GM12878 (cell line): ENCODE data around the gene BBLN. TPM values are rescaled to one million over a fixed set of nuclear protein-coding genes. Genes with fewer than 3 reads are reported as not detected.

Experiments
- ATAC-seq: fragments of 200-7000 bp; cut with Tn5 transposase; 3 replicates; pipeline ENCODE4 v1.9.1; 2020; ENCODE audit warnings: mild to moderate bottlenecking, moderate library complexity
- BruUV-seq: library from RNA; stranded (reverse); fragments of 400-500 nt; replicated peaks from 2 replicates; lab custom pipeline; 2021; lab: Mats Ljungman, UMichigan
- CTCF ChIA-PET: fragments of 300-600 bp; sonication (Branson Sonifier 250); formaldehyde crosslinking; extraction: SDS; loops from one replicate; lab custom pipeline; 2021; ENCODE audit warnings: inconsistent platforms; lab: Yijun Ruan, JAX
- POLR2A ChIA-PET: fragments of 350-600 bp; formaldehyde crosslinking; extraction: SDS; loops from one replicate; lab custom pipeline; 2021; ENCODE audit warnings: inconsistent platforms; lab: Charles Lee
- RAD21 ChIA-PET: fragments of 300-600 bp; sonication (Branson Sonifier 250); formaldehyde crosslinking; loops from one replicate; lab custom pipeline; 2023; ENCODE audit warnings: antibody characterized with exemption; ENCODE audit not compliant: unreplicated experiment; lab: Charles Lee
- SMC1A ChIA-PET: fragments of 300-600 bp; sonication (Branson Sonifier 250); formaldehyde crosslinking; loops from one replicate; lab custom pipeline; 2023; ENCODE audit not compliant: unreplicated experiment, uncharacterized antibody; lab: Charles Lee
- DNase-seq: peaks from one replicate; pipeline ENCODE4 v3.0.0-alpha.2; 2011; ENCODE audit warnings: low read depth, low spot score
- FAIRE-seq: peaks from 3 replicates; lab custom pipeline; 2011; peaks lifted over from hg19 to GRCh38; lab: Jason Lieb, UNC
- H2AFZ ChIP-seq: 2 replicates; pipeline ENCODE4 v1.6.0; 2011; ENCODE audit warnings: low read depth, low read length, control low read depth; ENCODE audit not compliant: control insufficient read depth
- H3K27ac ChIP-seq: 2 replicates; pipeline ENCODE4 v1.5.1; 2011; ENCODE audit warnings: control low read depth; ENCODE audit not compliant: control insufficient read depth, insufficient read depth
- H3K27me3 ChIP-seq, 2 experiments: replicated peaks in 1 of 2; 2 replicates each; pipeline versions ENCODE4 v1.6.0 to v1.6.1; 2011; ENCODE audit warnings: low read length in 1 of 2; ENCODE audit not compliant: control insufficient read depth in 2 of 2, insufficient read depth in 2 of 2
- H3K36me3 ChIP-seq, 2 experiments: 2 replicates each; pipeline ENCODE4 v1.5.1; 2011; ENCODE audit warnings: low read length in 1 of 2; ENCODE audit not compliant: control insufficient read depth in 2 of 2, insufficient read depth in 2 of 2
- H3K4me1 ChIP-seq: 2 replicates; pipeline ENCODE4 v1.6.1; 2011; ENCODE audit warnings: mild to moderate bottlenecking, low read length, moderate library complexity, mixed read lengths; ENCODE audit not compliant: control insufficient read depth, insufficient read depth
- H3K4me2 ChIP-seq: 2 replicates; pipeline ENCODE4 v1.6.0; 2011; ENCODE audit warnings: control low read depth; ENCODE audit not compliant: control insufficient read depth, insufficient read depth
- H3K4me3 ChIP-seq: fragments of 200-600 bp; sonication (generic); 2 replicates; pipeline ENCODE4 v1.5.1; 2016
- H3K79me2 ChIP-seq: 2 replicates; pipeline ENCODE4 v1.6.0; 2011; ENCODE audit warnings: low read length; ENCODE audit not compliant: control insufficient read depth, insufficient read depth
- H3K9ac ChIP-seq: 2 replicates; pipeline ENCODE4 v1.8.0; 2011; ENCODE audit warnings: low read length, control low read depth, mixed read lengths; ENCODE audit not compliant: control insufficient read depth, insufficient read depth
- H3K9me3 ChIP-seq: replicated peaks from 3 replicates; pipeline ENCODE4 v1.5.1; 2011; ENCODE audit warnings: mild to moderate bottlenecking, low read length; ENCODE audit not compliant: control insufficient read depth, insufficient read depth
- H4K20me1 ChIP-seq: 2 replicates; pipeline ENCODE4 v1.6.0; 2011; ENCODE audit not compliant: control insufficient read depth, insufficient read depth
- EGR1 ChIP-seq, 2 experiments: IDR thresholded peaks; 1 replicate in 1 of 2; 2 replicates in 1 of 2; pipeline ENCODE4 v1.6.1; 2011 to 2012; ENCODE audit warnings: low read depth in 2 of 2, low read length in 2 of 2, borderline replicate concordance in 1 of 2, mild to moderate bottlenecking in 1 of 2, moderate library complexity in 1 of 2
- GABPA ChIP-seq: IDR thresholded peaks from 2 replicates; pipeline ENCODE4 v1.6.1; 2014; ENCODE audit warnings: antibody characterized with exemption, low read depth, mild to moderate bottlenecking, inconsistent platforms
- IRF5 ChIP-seq: fragments of 450-650 bp; IDR thresholded peaks from 2 replicates; pipeline ENCODE4 v1.6.1; 2017; ENCODE audit warnings: borderline replicate concordance
- LARP7 ChIP-seq: fragments of 450-650 bp; IDR thresholded peaks from 2 replicates; pipeline ENCODE4 v1.6.1; 2017; ENCODE audit warnings: mild to moderate bottlenecking
- MYB ChIP-seq: fragments of 150-350 bp; IDR thresholded peaks from 2 replicates; pipeline ENCODE4 v1.6.1; 2014; ENCODE audit warnings: mild to moderate bottlenecking, low read depth, low read length, borderline replicate concordance
- RCOR1 ChIP-seq: conservative IDR thresholded peaks from 2 replicates; pipeline ENCODE4 v1.6.1; 2012; ENCODE audit warnings: low read depth, low read length, improper control_type of control experiment
- SIX5 ChIP-seq: IDR thresholded peaks from 2 replicates; pipeline ENCODE4 v1.6.1; 2011; ENCODE audit warnings: mild to moderate bottlenecking, low read depth, low read length, moderate library complexity; ENCODE audit not compliant: severe bottlenecking
- SREBF1 ChIP-seq: IDR thresholded peaks from 2 replicates; pipeline ENCODE4 v1.6.1; 2012; ENCODE audit warnings: mild to moderate bottlenecking, low read length
- SUPT20H ChIP-seq: IDR thresholded peaks from 2 replicates; pipeline ENCODE4 v1.6.1; 2011; ENCODE audit warnings: low read depth, mild to moderate bottlenecking, low read length, moderate library complexity, borderline replicate concordance; ENCODE audit not compliant: control insufficient read depth
- TBL1XR1 ChIP-seq: IDR thresholded peaks from 2 replicates; pipeline ENCODE4 v1.6.1; 2012; ENCODE audit warnings: low read depth, low read length, improper control_type of control experiment
- TCF12 ChIP-seq: IDR thresholded peaks from 2 replicates; pipeline ENCODE4 v1.6.1; 2011; ENCODE audit warnings: low read depth, mild to moderate bottlenecking, low read length
- WGBS: methylation state at CpG from one replicate; pipeline ENCODE4 v1.1.6; 2016; ENCODE audit warnings: low lambda C conversion rate; ENCODE audit not compliant: insufficient replicate concordance, insufficient coverage; ENCODE audit errors: missing lambda C conversion rate; 5-methylcytosine and 5-hydroxymethylcytosine counted together
- in situ Hi-C: fragments of 300-500 bp; cut with MboI; formaldehyde crosslinking; loops from 9 replicates; pipeline ENCODE4 v1.14.3; 2018; ENCODE audit warnings: mixed read lengths
- intact Hi-C: fragments of 100-400 bp; cut with micrococcal nuclease; formaldehyde crosslinking; loops from one replicate; pipeline ENCODE4 v1.14.2; 2022; ENCODE audit not compliant: unreplicated experiment
- polyA plus RNA-seq, 11 experiments: library from polyadenylated mRNA; depleted of rRNA in 4 of 11; unstranded in 6 of 11; stranded (reverse) in 5 of 11; fragments of >200 nt; fragmentation: Nextera tagmentation in 4 of 11; fragmentation: Illumina TruSeq in 1 of 11; extraction: Ambion mirVana in 4 of 11; extraction: Trizol in 1 of 11; gene quantifications; 1 replicate in 1 of 11; 2 replicates in 10 of 11; pipeline versions ENCODE4 v1.2.1 to v1.2.3, GENCODE V29; 2011 to 2016; ENCODE audit warnings: inconsistent platforms in 2 of 11, missing spikeins in 2 of 11, low read depth in 1 of 11
- total RNA-seq, 4 experiments: library from RNA; depleted of rRNA in 3 of 4; stranded (reverse); fragments of >200 nt in 3 of 4; fragmentation: Illumina TruSeq in 1 of 4; extraction: Trizol in 1 of 4; gene quantifications; 2 replicates each; pipeline versions ENCODE4 v1.2.1 to v1.2.3, GENCODE V29; 2013 to 2021

The BBLN gene
- total and polyA plus RNA-seq, 10 of the 15 experiments (the other 5 are each of a cell fraction or from before 2014, with no cell fraction given), result 3.8 to 194 (median 66.2) TPM

- DNase-seq, result no peak
- Histone ChIP-seq H3K4me2 (0 out of 2 replicates have a peak overlapping the region, but pooled peaks have one; percentile 28), H4K20me1 (no peaks in the 10 kb centered on the region), H3K27ac (no peak overlapping the region), H3K27me3 (peaks cover 9 to 14% of the 10 kb centered on the region in 2 experiments; a peak in 3 of 4 replicates), H2AFZ (peak overlapping the region; percentile 79), H3K36me3 (no peaks in the 10 kb centered on the region), H3K9ac (no peak overlapping the region), H3K4me3 (no peak overlapping the region), H3K79me2 (no peaks in the 10 kb centered on the region), H3K4me1 (peaks cover 7% of the 10 kb centered on the region; the same call in 1 of the 2 replicates), H3K9me3 (no peaks in the 10 kb centered on the region)
- FAIRE-seq, result no peak
- ATAC-seq, result no peak
- ChIA-PET POLR2A (no interaction called here), CTCF (interaction anchor here (1.0 kb wide), 1 partner anchor 16 kb away, joined by 3 read pairs; no protein-coding TSS in a partner anchor), RAD21 (no interaction called here), SMC1A (no interaction called here)
- in situ Hi-C loops (no loop called here), intact Hi-C loops (no loop called here)
- no TSS peak for BruUV-seq
- TF ChIP-seq LARP7 (no peak), SREBF1 (no peak), MYB (no peak), EGR1 (IDR thresholded peaks at IDR 0.05; ENCODE audit: borderline replicate concordance in 1 of 2, low read depth in 2 of 2, low read length in 2 of 2) (no peak), SIX5 (no peak), RCOR1 (no peak), IRF5 (no peak), GABPA (no peak), TCF12 (no peak), SUPT20H (no peak), TBL1XR1 (no peak)
- WGBS, result 22% methylated on average over 2 of the region's 2 CpGs
Measured at GRCh38 chr9:128202648-128203023, 42.6 kb downstream of the BBLN start.
